Vein endothelial cell (primary cell): ENCODE results near the gene MAST3. TPM values are rescaled to one million over a fixed set of nuclear protein-coding genes. Genes with fewer than 3 reads are reported as not detected.

Experiments
- small RNA-seq: library from RNA; depleted of rRNA; stranded (forward); fragments of <200 nt; gene quantifications from one replicate; pipeline ENCODE3, GENCODE V24; 2012
- total RNA-seq: library from RNA; depleted of rRNA; stranded (reverse); fragments of >200 nt; gene quantifications from 2 replicates; pipeline ENCODE4 v1.2.3, GENCODE V29; 2012

The MAST3 gene
- total RNA-seq: 2.0 and 2.8 TPM in 2 replicates

DNA sequence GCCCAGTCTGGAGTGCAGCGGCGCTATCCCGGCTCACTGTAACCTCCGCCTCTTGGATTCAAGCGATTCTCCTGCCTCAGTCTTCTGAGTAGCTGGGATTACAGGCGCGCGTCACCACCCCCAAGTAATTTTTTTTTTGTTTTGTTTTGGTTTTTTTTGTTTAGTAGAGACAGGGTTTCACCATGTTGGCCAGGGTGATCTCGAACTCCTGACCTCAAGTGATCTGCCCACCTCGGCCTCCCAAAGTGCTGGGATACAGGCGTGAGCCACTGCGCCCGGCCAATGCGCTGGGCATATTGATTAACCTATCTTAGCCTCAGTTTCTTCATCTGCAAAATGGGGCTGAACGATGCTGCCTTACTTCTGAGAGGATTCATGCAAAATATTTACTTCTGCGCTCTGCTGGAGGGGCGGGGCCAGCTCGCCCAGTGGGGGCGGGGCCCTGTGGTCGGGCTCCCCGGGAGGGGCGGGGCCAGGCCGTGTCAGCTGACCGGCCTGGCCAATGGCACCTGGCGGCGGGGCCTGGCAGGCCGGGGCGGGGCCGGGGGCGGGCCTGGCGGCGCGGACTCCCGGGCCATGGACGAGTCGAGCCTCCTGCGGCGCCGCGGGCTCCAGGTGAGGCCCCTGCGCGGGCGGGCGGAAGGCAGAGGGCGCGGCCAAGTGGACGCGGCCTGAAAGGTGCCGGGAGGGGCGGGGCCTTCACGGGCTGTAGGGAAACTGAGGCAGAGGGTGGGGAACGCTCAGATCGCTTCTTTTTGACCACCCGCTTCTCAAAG is at the start of gene MAST3:
Gene MAST3 (plus strand): TSS at position 562 of the 776 bp plus-strand sequence. CDS start 15 bp downstream, at position 577.

DNA sequence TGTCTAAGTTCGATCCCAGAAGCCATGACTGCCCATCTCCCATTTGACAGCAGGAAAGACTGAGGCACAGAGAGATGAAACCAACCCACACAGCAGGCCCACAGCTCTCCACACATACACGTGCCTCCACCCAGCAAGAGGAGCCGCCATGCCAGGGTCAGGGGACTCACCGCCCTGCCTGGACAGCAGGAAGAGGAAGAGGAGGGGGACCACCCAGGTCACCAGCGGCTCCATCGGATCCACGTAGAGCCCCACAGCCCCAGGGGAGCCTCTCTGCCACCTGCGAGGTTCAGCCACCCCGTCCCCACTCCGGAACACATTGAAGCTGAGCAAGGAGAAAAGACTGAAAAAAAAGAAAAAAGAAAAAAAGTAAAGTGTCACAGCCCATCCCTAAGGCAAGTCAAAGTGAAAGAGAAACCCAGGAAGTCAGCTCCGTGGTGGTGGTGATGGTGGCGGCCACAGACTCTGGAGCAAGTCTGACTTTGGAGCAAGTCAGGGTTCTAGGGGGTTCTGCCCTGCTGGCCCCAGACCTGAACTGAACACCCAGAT is 10.9 kb upstream of the MAST3 start, which contains the start of gene IL12RB1:
Gene IL12RB1 (minus strand): TSS at position 345 of the 549 bp plus-strand sequence. CDS start 111 bp downstream, at position 234.

DNA sequence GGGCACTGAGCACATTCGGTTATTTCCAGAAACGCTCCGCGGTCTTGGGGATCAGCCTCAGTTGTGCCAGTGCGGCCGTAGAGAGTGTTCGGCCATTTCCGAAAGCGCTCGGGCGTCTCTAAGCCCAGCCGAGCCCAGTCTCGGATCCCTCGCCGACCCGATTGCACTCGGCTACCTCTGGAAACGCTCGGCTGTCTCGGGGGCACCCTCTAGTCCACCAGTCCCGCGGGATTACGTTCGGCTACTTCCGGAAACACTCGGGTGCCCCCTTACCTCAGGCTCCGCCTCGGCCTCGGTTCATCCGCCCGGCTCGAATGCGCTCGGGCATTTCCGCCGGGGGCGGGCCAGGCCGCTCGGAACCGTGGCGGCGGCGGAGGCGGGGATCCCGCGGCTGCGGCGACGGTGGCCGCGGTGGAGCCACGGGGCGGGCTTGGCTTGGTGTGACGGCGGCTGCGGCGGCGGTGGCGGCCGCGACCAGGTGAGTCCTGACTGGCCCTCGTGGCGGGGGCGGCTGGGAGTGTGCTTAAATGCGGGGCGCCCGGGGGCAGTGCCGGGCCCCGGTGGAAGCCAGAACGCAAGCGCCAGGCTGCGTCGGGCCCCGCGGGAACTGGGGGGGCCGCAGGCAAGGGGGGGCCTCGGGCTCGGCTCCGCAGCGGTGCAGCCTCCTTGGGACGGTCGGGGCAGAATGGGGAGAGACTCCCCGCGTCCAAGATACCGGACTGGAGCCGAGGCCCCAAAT is 55.4 kb downstream of the MAST3 start, which contains the start of gene PIK3R2:
Gene PIK3R2 (plus strand): TSS at position 347 of the 739 bp plus-strand sequence. CDS start 2,717 bp downstream, outside the sequence.

DNA sequence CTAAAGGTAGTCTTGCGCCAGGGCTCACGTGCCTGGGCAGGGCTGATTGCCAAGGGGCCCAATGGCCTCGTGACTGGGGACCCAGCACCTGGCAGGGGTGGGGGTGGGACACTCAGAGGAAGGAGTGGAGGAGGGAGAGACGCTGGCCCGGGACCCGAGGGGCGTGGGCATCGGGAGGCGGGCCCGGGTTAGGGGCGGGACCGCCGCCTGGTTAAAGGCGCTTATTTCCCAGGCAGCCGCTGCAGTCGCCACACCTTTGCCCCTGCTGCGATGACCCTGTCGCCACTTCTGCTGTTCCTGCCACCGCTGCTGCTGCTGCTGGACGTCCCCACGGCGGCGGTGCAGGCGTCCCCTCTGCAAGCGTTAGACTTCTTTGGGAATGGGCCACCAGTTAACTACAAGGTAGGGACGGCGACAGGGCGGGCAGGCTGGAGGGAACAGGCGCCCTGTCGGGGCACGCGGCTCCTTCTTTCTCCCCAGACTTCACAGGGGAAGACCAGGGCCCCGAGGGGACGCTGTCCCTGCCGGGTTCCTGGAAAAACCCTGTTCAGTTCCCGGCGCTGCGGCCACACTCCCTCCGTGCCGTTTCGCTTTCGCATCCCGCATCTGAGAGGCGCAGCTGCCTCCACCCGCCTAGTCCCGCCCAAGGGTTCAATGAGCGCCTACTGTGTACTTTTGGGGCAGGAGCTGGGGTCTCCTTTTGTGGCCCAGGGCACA is 76.2 kb downstream of the MAST3 start, which contains the start of gene IFI30:
Gene IFI30 (plus strand): TSS at position 242 of the 717 bp plus-strand sequence. CDS start 29 bp downstream, at position 271.

DNA sequence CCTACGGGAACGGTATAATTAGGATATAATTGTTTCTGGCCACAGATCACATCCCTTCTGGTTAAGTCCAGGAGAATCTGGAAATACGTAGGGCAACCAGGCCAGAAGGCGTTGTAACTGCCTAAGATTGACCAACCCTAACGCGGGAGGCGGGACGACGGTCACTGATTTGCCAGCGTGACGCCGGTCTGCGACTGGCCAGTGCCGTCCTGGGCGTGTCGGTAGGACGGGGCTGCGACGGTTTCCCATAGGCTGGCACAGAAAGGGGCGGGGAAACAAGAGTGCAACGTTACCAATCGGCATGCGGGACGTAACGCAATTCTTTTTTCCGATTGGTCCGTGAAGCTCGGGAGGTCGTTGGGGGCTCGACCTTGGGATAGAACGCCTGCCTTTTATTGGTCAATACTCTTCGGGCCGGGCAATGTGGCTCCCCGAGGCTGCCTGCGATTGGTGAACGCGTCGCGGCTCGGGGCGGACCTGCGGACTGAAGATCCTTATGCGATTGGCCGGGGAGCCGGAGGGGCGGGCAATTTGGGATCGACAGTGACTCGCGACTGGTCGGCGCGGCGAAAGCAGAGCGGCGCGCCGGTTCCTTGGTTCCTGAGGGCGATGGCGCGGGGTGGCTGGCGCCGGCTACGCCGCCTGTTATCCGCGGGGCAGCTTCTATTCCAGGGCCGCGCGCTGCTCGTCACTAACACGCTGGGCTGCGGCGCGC is 95.3 kb downstream of the MAST3 start, which contains the start of gene MPV17L2:
Gene MPV17L2 (plus strand): TSS at position 546 of the 715 bp plus-strand sequence. CDS start 64 bp downstream, at position 610.

Small RNA genes lying within 50 kb of the gene (small RNA-seq; reads per million reads assigned to genes)
- gene IFI30: not detected

Other genes with a start within 250 kb of the MAST3 start
- gene JAK3, start 249.8 kb upstream of the MAST3 start, total RNA-seq: 3.5 and 5.9 TPM in 2 replicates
- gene RPL18A, start 237.9 kb upstream of the MAST3 start, total RNA-seq: 1,150 and 1,614 TPM in 2 replicates
- not detected in 2 replicates for gene SLC5A5, start 225.8 kb upstream of the MAST3 start, total RNA-seq
- 32.3 and 35.7 TPM in 2 replicates for gene CCDC124, start 164.8 kb upstream of the MAST3 start, total RNA-seq
- not detected in 2 replicates for gene KCNN1, start 130.7 kb upstream of the MAST3 start, total RNA-seq
- gene ARRDC2, start 89.6 kb upstream of the MAST3 start, total RNA-seq: 13.1 and 20.9 TPM in 2 replicates
- 0.10 TPM in 1 of 2 replicates, not detected in the other for gene IL12RB1, start 10.8 kb upstream of the MAST3 start, total RNA-seq
- gene PIK3R2, start 55.4 kb downstream of the MAST3 start, total RNA-seq: 10.8 and 11.1 TPM in 2 replicates
- gene IFI30, start 76.0 kb downstream of the MAST3 start, total RNA-seq: 0.48 TPM in 1 of 2 replicates, not detected in the other
- 12.1 and 12.7 TPM in 2 replicates for gene MPV17L2, start 95.4 kb downstream of the MAST3 start, total RNA-seq
- gene RAB3A, start 106.3 kb downstream of the MAST3 start, total RNA-seq: 0.65 and 0.67 TPM in 2 replicates
- gene PDE4C, start 128.7 kb downstream of the MAST3 start, total RNA-seq: 0.33 TPM in 1 of 2 replicates, not detected in the other
- gene IQCN, start 176.7 kb downstream of the MAST3 start, total RNA-seq: 0.29 and 0.33 TPM in 2 replicates
- gene JUND, start 183.8 kb downstream of the MAST3 start, total RNA-seq: 91.6 and 136 TPM in 2 replicates
- gene LSM4, start 225.3 kb downstream of the MAST3 start, total RNA-seq: 120 and 135 TPM in 2 replicates
- gene PGPEP1, start 242.8 kb downstream of the MAST3 start, total RNA-seq: 19.3 and 21.9 TPM in 2 replicates